Right lung (tissue), 5 donors: ENCODE measurements around the gene PPP6C. TPM values are rescaled to one million over a fixed set of nuclear protein-coding genes. Genes with fewer than 3 reads are reported as not detected.
"Not testable (repeated sequence)": the region's sequence is repeated elsewhere in the genome, so short reads cannot be mapped to it uniquely, and the experiment has no call there.

Experiments
- DNase-seq, 2 donors: peaks; one replicate each; pipeline ENCODE4 v3.0.0-alpha.2; 2013
- polyA plus RNA-seq, 5 donors: library from polyadenylated mRNA; unstranded; fragments of 120-200 nt; gene quantifications; one replicate each; pipeline versions ENCODE4 v1.2.1 to v1.2.3, GENCODE V29; 2013; ENCODE audit warnings: inconsistent platforms in 1 of 5, low replicate concordance in 1 of 5; ENCODE audit not compliant: insufficient read length in 5 of 5, insufficient read depth in 1 of 5

PPP6C gene
- polyA plus RNA-seq, 5 donors: 38.6 to 55.2 (median 47.5) TPM

DNA sequence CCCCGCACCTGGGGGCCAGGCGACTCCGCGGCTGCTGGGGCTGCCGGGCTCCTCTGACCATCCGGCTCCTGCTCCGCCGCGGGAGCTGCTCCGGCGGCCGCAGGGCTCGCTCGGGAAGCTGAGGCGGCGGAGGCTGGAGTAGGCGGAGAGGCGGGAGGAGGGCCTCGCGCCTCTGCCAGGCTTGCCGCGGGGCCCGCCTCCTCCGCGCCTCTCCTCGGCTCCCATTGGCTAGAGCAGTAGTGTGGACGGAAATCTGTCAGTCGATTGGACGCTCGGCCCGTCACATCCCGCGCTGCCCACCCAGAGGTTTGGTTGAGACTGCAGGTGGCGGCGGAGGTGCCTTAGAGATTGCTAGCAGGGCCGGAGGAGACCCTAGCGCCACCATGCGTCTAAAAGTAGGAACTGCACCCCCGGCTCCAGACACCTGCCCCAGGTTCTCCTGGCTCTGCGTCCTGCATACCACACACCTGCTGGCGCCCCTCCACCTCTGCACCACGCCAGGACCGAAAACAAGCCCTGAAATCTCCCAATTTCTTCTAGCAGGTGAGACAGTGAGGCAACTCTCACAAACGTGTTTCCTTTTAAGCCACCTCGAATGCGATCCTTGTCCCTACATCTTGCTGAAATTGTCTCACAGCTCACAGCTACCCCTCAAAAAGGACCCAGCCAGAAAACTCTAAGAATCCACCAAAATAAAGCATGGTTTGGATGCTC, 46.1 kb downstream of the PPP6C start, which contains the start of gene SCAI:
Gene SCAI (minus strand): TSS at position 152 of the 714 bp plus-strand sequence. CDS start 91 bp downstream, at position 61.
- peak; percentile 99 for DNase-seq

DNA sequence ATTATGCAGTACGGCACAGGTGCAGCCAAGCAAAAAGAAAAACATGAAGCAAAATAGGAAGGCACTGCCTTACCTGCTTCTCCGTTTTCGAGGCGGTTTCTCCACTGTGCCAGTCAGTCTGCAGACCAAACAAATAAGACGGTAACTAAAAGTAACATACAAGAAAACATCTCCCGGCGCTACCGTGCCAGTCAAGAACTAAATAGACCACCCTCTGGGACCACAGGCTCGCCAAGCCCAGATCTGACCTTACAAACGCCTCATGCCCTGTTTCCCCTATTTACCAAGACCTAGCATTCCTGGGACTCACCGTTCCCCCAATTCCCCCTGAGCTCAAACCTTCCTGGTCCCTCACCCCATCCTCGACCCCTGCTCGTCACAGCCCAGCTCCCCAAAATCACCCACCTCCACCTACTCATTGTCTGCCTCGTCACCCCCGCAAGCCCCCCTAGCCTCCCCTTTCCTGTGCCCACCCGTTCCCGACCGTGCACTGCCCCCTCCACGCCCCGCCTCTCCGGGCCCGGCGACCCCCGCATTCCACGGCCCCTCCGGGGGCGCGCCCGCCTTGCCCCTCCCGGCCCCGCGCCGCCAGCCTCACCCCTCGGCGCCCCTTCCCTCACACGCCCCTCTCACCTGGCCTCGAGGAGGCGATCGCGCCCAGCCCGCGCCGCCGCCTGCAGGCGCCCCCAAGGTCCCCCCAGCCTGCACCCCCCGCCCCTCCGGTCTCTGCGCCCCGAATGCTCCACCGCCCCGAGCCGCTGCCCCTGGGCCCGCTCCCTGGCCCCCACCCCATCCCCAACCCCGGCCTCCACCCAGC, 46.8 kb downstream of the PPP6C start:
- no peak for DNase-seq

DNA sequence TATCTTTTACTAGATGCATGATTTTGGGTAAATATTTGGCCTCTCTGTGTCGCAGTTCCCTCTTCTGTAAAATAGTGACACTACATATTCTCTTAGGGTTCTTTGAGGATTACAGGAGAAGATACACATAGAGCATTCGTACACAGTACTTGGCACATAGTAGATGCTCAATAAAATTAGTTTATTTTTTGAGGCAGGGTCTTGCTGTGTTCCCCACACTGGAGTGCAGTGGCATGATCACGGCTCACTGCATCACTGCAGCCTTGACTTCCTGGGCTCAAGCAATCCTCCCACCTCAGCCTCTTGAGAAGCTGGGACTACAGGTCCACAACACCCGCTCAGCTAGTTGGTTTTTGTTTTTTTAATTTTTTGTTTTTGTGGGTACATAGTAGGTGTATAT, 47.9 kb downstream of the PPP6C start:
- DNase-seq: no peak

GRCh38 chr9:125141251-125141650, 48.4 kb downstream of the PPP6C start:
- no peak for DNase-seq

- no peak for DNase-seq
Observed at GRCh38 chr9:125140576-125140975, 49.0 kb downstream of the PPP6C start.

DNA sequence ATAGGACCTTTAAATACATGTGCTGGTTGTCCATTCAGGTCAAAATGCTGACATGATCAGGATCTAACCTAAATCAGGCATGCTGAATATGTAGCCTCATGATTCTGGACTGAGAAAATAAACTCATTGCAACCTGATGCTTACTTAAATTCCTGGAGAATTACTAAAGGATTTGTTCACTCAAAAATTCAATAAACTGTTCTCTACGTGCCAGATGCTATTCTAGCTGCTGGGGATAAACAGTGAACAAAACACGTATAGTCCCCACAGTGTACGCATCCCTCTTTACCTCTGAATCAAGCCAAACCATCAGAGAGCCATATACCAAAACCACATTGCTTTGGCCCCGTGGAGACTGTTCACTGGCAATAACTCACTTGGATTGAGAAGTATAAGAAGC, 52.4 kb downstream of the PPP6C start:
- no peak for DNase-seq

DNA sequence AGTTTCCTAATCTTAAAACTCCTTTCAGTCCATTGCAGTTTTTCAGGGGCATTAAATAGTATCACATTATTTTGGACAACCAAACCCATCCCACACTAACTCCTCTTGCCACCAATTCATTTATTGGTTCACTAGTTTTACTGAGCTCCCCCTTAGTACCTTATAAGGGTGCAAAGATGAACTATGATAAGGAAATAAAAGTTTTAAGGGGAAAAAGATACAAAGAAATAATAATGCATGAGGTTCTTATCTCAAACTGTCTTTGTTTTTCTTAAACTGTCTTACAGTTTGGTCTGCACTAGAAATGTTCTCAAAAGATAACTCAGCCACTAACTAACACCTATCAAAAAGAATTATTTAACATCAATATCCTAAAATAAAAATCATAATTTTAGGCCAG, 54.6 kb downstream of the PPP6C start:
- DNase-seq: no peak

- DNase-seq: no peak
Observed at GRCh38 chr9:125133403-125134329, 55.9 kb downstream of the PPP6C start.

DNA sequence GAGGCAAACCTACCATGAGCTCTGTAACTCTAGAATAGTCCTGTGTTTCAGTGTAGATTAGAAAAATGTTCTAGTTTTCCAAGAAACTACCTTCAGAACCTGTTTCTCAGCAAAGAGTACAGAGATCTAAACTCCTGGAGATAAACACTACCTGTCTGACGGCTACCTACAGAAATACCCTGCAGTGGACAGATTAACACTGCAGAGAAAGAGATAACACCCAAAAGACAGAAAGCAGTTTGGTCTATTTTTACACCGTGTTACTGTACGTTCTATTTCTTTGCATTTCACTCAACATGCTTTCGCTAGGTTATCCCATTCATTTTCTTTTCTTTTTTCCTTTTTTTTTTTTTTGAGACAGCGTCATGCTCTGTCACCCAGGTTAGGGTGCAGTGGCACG, 57.8 kb downstream of the PPP6C start:
- no peak for DNase-seq

DNA sequence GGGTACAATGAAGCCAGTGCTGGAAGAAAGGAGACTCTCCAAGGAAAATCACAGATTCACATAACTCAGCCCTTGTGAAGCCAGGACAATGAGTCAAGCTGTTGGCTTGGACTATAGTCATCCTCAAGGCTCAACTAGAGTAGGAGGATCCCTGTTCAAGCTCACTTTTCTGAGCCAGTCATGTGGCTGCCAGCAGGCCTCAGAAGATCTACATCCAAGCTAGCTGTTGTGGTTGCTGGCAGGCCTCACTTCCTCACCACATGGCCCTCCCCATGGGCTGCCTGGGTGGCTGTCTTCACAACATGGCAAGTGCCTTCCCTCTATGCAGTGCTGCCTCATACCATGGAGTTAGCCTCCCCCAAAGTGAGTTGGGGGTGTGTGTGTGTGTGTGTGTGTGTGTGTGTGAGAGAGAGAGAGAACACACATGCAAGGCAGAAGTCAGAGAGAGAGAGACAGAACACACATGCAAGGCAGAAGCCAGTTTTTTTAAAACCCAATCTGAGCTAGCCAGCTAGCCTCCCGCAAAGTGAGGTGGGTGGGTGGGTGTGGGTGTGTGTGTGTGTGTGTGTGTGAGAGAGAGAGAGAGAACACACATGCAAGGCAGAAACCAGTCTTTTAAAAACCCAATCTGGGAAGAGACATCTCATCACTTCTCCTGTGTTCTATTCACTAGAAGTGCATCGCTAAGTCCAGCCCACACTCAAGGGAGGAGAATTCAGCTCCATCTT, 63.4 kb downstream of the PPP6C start:
- peak; percentile 32 for DNase-seq

GRCh38 chr9:125125523-125125922, 64.1 kb downstream of the PPP6C start:
- no peak for DNase-seq

DNA sequence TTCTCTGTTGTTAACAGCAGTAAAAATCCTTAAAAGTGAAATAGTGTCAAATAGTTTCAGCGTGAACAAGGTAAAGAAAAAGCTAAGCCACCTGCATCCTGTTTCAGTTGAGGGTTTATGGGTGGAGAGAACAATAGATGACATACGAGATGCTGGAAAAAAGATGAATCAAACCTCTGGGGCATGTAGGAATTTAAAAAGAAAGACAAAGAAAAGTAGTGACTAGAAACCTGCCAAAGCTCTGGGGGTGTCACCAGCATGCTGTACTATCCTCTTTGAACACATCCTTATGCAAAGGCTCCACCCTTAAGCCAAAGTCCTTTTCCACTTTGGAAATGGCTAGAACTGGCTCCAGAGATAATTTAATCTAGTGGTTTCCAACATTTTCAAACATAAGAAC, 68.5 kb downstream of the PPP6C start:
- no peak for DNase-seq

- DNase-seq: no peak
Observed at GRCh38 chr9:125119643-125120286, 69.8 kb downstream of the PPP6C start.

DNA sequence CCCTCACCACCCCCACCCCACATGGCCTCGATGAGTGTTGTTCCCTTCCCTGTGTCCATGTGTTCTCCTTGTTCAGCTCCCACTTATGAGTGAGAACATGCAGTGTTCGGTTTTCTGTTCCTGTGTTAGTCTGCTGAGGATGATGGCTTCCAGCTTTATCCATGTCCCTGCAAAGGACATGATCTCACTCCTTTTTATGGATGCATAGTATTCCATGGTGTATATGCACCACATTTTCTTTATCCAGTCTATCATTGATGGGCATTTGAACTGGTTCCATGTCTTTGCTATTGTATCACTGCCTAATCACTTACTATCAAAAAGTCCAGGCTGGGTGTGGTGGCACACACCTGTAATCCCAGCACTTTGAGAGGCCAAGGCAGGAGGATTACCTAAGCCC, 70.9 kb downstream of the PPP6C start:
- DNase-seq: not testable (repeated sequence)

GRCh38 chr9:125114503-125114902, 75.1 kb downstream of the PPP6C start:
- DNase-seq: not testable (repeated sequence)

DNA sequence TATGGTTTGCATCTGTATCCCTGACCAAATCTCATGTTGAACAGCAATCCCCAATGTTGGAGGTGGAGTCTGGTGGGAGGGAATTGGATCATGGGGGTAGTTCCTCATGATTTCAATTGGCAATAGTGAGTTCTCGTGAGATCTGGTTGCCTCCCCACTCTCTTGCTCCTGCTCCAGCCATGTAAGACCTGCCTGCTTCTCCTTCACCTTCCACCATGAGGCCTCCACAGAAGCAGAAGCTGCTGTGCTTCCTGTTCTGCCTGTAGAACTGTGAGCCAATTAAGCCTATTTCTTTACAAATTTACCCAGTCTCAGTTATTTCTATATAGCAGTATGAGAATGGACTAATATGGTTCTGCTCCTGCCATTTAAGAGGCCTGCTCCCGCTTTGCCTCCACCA, 79.1 kb downstream of the PPP6C start:
- no peak for DNase-seq

- not testable (repeated sequence) for DNase-seq
Observed at GRCh38 chr9:125108541-125108940, 81.1 kb downstream of the PPP6C start.

DNA sequence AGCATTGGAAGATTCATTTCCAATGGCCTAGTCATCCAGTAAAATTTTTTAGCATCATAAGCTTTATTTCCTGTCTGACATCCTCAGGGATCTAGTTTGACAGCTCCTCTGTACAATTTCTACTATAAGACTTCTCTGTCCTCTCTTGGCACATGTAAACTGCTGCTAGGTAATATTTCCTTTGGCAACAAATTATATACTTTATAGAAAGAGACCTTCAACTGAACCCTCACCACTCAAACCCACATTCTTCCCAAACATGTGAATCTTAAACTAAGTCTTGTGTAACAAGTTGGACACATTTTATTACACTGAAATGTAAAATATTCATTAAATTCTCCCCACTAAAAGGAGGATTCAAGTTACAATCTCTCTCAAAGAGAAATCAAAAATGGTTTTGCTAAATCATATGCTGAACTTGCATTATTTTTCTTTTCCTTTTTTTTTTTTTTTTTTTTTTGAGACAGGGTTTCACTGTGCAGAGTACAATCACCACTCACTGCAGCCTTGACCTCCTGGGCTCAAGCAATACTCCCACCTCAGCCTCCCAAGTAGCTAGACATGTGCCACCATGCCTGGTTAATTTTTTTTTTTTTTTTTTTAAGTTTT, 83.2 kb downstream of the PPP6C start:
- DNase-seq: no peak

DNA sequence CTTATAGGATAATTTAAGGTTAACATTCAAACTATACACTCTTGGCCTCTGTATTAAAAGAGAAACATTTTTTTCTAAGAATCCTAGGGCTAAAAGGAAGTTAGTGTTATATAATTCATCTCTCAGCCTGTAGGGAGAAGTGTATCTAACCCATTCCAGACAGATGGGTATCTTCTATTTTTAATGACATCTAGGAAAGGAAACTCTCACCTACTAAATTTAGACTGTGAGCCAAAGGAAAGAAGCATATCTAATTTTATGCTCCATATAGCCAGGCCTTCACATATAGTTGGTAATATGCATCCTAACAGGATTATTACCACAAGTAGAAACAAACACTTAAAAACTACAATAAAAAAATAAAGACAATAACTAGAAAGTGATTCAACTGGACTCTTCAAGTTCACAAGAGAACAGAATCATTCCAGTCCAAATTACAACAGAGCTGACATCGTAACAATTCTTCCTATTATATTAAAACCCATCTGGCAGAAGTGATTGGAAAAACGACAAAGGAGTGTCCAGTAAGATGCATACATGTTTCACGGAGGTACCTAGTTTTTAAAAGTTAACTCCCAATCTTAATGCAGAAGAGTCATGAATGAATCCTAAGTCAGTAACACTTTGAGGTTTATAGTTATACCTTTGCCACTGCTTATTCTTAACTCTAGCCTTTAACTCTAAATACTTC, 85.7 kb downstream of the PPP6C start:
- no peak for DNase-seq

DNA sequence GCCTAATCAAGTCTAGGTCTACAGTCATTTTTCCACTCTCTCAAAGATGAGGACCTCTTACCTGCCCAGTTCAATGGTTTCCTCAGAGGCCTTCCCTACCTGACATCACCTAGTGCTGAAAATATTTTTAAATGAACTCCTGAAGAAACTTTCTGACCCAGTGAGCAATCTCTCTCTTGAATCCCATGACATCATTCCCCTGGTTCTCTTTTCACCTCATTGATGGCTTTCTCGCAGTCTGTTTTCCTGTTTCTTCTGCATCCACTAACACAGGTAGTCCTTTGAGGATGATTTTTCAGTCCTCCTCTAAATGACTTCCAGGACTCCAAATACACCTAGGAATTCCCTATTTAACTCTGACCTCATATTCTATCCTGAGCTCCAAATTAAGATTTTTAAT, 86.6 kb downstream of the PPP6C start:
- DNase-seq: no peak
